HFFc6 (cell line): ENCODE measurements around the gene HIP1. TPM values are rescaled to one million over a fixed set of nuclear protein-coding genes. Genes with fewer than 3 reads are reported as not detected.
"Not testable (repeated sequence)": the region's sequence is repeated elsewhere in the genome, so short reads cannot be mapped to it uniquely, and the experiment has no call there.

Experiments
- DNase-seq: peaks from one replicate; pipeline ENCODE4 v3.0.0-alpha.2; 2018
- H3K27ac Mint-ChIP-seq: 2 replicates; pipeline ENCODE4 v1.8.0; 2020; ENCODE audit warnings: mild to moderate bottlenecking, mixed read lengths
- H3K27me3 Mint-ChIP-seq: 2 replicates; pipeline ENCODE4 v1.8.0; 2021; ENCODE audit warnings: mild to moderate bottlenecking, moderate library complexity, mixed read lengths; ENCODE audit not compliant: insufficient read depth
- H3K36me3 Mint-ChIP-seq: 2 replicates; pipeline ENCODE4 v1.8.0; 2021; ENCODE audit warnings: low read depth, mixed read lengths
- H3K4me1 Mint-ChIP-seq: 2 replicates; pipeline ENCODE4 v1.8.0; 2020; ENCODE audit warnings: low read depth, mixed read lengths
- H3K4me3 Mint-ChIP-seq: 2 replicates; pipeline ENCODE4 v1.8.0; 2020; ENCODE audit warnings: mild to moderate bottlenecking, moderate library complexity, mixed read lengths
- H3K9me3 Mint-ChIP-seq: 2 replicates; pipeline ENCODE4 v1.8.0; 2020; ENCODE audit warnings: mild to moderate bottlenecking, mixed read lengths
- CTCF ChIP-seq: fragments of 200-600 bp; sonication (generic); IDR thresholded peaks from 2 replicates; pipeline ENCODE4 v1.5.0; 2021; ENCODE audit warnings: antibody characterized with exemption, mild to moderate bottlenecking
- long read RNA-seq: library from polyadenylated mRNA; unstranded; transcript quantifications from one replicate; pipeline ENCODE4 v2.0.0, GENCODE V29; 2019
- total RNA-seq, 6 experiments: library from RNA; stranded (reverse); fragmentation: NEBNext Ultra II Directional; extraction: Animal tissue kit (Norgen Biotek cat#: 25700); gene quantifications; 2 replicates in 1 of 6; 3 replicates in 5 of 6; pipeline ENCODE4 v1.2.3, GENCODE V29; 2021

HIP1 gene
- total RNA-seq: 10 to 100 TPM; 15.1 to 32.2 (median 28.7) TPM
- long read RNA-seq, partial matches to known transcripts: 0 of 8 reads
- long read RNA-seq, other reads (novel, unspliced or antisense): 8 of 8 reads

DNA sequence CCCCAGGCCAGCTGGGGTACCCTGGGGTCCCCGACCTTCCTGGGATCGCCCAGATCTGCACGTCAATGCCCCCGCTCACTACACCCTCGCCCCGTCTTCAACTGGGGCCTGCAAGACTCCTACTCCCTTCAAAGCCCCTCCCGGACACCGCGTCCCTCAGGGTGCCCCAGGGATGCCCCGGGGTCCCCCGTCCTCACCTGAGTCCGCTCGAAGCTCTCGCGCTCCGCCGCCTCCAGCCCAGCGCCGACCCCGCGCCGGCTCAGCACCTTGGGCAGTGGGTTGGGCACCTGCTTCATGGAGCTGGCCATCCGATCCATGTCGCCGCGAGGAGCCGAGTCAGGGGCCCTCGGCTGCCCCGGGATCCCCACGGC is at the start of gene HIP1:
HIP1 (minus strand) TSS at position 338 of the 371 bp plus-strand sequence; CDS start at position 317, 21 bp downstream.
- no peak for TF ChIP-seq CTCF
- H3K27ac Mint-ChIP-seq: peak within 1 kb of the TSS; percentile 95
- peaks cover 41% of the 10 kb centered on the region for H3K4me1 Mint-ChIP-seq
- DNase-seq: no peak
- H3K27me3 Mint-ChIP-seq: peaks cover 2% of the 10 kb centered on the region
- H3K36me3 Mint-ChIP-seq: no peaks in the 10 kb centered on the region
- peak within 1 kb of the TSS; percentile 99 for H3K4me3 Mint-ChIP-seq
- H3K9me3 Mint-ChIP-seq: no peaks in the 10 kb centered on the region

- not testable (repeated sequence) for H3K27ac Mint-ChIP-seq, H3K36me3 Mint-ChIP-seq, H3K4me1 Mint-ChIP-seq, H3K27me3 Mint-ChIP-seq, H3K9me3 Mint-ChIP-seq, DNase-seq, H3K4me3 Mint-ChIP-seq
Observed at GRCh38 chr7:75788154-75788847, 49.6 kb upstream of the HIP1 start.

GRCh38 chr7:75783058-75783457 is 44.3 kb upstream of the HIP1 start:
- DNase-seq, H3K27ac Mint-ChIP-seq, H3K9me3 Mint-ChIP-seq, H3K36me3 Mint-ChIP-seq, H3K4me3 Mint-ChIP-seq: not testable (repeated sequence)
- Mint-ChIP-seq H3K4me1 (peaks cover 16% of the 10 kb centered on the region), H3K27me3 (peaks cover 31% of the 10 kb centered on the region)

DNA sequence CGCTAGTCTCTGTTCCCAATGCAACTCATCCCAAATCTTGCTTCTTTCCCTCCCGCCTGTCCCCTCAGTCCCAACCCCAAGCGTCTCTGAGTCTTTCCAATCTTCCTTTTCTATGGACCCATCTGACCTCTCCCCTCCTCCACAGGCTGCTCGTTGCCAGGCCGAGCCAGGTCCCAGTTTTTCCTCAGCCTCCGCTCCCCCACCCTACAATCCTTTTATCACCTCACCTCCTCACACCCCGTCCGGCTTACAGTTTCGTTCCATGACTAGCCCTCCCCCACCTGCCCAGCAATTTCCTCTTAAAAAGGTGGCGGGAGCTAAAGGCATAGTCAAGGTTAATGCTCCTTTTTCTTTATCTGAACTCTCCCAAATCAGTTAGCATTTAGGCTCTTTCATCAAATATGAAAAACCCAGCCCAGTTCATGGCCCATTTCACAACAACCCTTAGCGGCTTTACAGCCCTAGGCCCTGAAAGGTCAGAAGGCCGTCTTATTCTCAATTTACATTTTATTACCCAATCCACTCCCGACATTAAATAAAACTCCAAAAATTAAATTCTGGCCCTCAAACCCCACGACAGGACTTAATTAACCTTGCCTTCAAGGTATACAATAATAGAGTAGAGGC is 42.0 kb upstream of the HIP1 start:
- DNase-seq, H3K9me3 Mint-ChIP-seq, H3K27ac Mint-ChIP-seq, H3K36me3 Mint-ChIP-seq, H3K4me3 Mint-ChIP-seq: not testable (repeated sequence)
- Mint-ChIP-seq H3K27me3 (peaks cover 31% of the 10 kb centered on the region), H3K4me1 (peaks cover 25% of the 10 kb centered on the region)

GRCh38 chr7:75779516-75779915 is 40.8 kb upstream of the HIP1 start:
- not testable (repeated sequence) for H3K9me3 Mint-ChIP-seq, H3K27ac Mint-ChIP-seq, H3K36me3 Mint-ChIP-seq
- DNase-seq: peak; percentile 50
- H3K4me3 Mint-ChIP-seq: peak overlapping the region; percentile 32; the same call in 1 of the 2 replicates
- H3K4me1 Mint-ChIP-seq: peaks cover 25% of the 10 kb centered on the region
- H3K27me3 Mint-ChIP-seq: peaks cover 31% of the 10 kb centered on the region

DNA sequence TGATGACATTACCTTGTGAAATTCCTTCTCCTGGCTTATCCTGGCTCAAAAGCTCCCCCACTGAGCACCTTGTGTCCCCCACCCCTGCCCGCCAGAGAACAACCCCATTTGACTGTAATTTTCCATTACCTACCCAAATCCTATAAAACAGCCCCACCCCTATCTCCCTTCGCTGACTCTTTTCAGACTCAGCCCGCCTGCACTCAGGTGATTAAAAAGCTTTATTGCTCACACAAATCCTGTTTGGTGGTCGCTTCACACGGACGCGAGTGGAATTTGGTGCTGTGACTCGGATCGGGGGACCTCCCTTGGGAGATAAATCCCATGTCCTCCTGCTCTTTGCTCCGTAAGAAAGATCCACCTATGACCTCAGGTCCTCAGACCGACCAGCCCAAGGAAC is 40.3 kb upstream of the HIP1 start:
- not testable (repeated sequence) for H3K27ac Mint-ChIP-seq, H3K9me3 Mint-ChIP-seq, DNase-seq, H3K36me3 Mint-ChIP-seq
- peaks cover 25% of the 10 kb centered on the region for H3K4me1 Mint-ChIP-seq
- peaks cover 31% of the 10 kb centered on the region for H3K27me3 Mint-ChIP-seq
- H3K4me3 Mint-ChIP-seq: peak overlapping the region; percentile 32; the same call in 1 of the 2 replicates

GRCh38 chr7:75776295-75776971 is 37.7 kb upstream of the HIP1 start:
- Mint-ChIP-seq H3K27ac (no peak overlapping the region), H3K36me3 (no peaks in the 10 kb centered on the region), H3K4me3 (no peak overlapping the region; the same call in 1 of the 2 replicates), H3K4me1 (peaks cover 41% of the 10 kb centered on the region), H3K27me3 (peaks cover 18% of the 10 kb centered on the region), H3K9me3 (no peaks in the 10 kb centered on the region)
- DNase-seq: peak; percentile 92
- peak; percentile 53 for TF ChIP-seq CTCF

- H3K4me1 Mint-ChIP-seq: peaks cover 34% of the 10 kb centered on the region
- H3K9me3 Mint-ChIP-seq, H3K27me3 Mint-ChIP-seq, DNase-seq, H3K4me3 Mint-ChIP-seq, H3K27ac Mint-ChIP-seq, H3K36me3 Mint-ChIP-seq: not testable (repeated sequence)
Observed at GRCh38 chr7:75773958-75774357, 35.2 kb upstream of the HIP1 start.
